Measurements from ENCODE around the gene RPL28.

RPL28 gene

DNA sequence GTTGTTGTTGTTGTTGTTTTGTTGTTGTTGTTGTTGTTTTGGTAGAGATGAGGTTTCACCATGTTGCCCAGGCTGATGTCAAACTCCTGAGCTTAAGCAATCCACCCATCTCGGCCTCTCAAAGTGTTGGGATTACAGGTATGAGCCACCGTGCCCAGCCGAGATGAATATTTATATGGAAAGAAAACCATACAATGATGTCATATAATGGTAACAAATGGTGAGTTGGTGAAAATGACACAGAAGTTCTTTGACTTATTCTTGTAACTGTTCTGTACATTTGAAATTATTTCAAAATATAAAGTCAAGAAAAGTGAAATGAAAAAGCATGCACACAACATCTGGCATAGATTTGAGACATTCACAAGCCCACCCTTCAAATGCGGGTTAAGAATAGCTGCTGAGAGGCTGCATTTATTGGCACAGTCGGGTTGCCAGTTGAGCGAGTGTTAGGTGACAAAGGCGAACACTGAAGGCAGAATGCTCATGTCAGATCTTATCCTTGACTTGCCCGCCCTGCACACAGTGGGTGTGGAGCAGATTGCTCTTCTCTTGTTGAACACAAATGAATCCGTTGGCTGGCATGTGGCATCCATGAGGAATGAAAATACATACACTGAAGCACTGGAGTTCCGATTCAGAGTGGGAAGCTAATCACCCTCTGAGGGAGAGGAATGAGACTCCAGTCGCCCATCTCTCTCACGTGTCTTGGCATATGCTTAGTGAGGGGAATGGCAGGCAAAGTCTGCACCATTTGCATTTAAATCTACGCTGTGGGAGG lies 37.7 kb downstream of the RPL28 start:
- no peak for DNase-seq (ENCODE audit: low read depth in 3 of 3)

DNA sequence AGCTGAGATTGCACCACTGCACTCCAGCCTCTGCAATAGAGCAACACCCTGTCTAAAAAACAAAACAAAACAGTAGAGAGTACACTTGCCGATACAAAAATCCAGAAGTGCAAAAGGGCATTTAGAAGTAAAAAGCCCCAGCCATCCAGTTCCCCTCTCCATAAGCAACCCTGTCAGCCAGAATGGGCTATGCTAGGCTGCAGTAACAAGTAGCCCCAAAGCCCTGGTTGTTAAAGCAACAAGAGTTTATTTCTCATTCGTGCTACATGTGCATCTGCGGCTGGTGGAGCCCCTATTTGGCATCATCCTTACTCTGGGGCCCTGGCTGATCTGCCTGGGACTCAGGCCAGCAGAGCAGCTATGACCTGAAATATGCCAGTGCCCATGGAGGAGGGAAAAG lies 38.8 kb downstream of the RPL28 start:
- no peak for DNase-seq (ENCODE audit: low read depth in 3 of 3)

- no peak for DNase-seq (ENCODE audit: low read depth in 3 of 3)
Measured at GRCh38 chr19:55426042-55426441, 40.3 kb downstream of the RPL28 start.

GRCh38 chr19:55431183-55431582 lies 45.5 kb downstream of the RPL28 start:
- no peak for DNase-seq (ENCODE audit: low read depth in 3 of 3)

DNA sequence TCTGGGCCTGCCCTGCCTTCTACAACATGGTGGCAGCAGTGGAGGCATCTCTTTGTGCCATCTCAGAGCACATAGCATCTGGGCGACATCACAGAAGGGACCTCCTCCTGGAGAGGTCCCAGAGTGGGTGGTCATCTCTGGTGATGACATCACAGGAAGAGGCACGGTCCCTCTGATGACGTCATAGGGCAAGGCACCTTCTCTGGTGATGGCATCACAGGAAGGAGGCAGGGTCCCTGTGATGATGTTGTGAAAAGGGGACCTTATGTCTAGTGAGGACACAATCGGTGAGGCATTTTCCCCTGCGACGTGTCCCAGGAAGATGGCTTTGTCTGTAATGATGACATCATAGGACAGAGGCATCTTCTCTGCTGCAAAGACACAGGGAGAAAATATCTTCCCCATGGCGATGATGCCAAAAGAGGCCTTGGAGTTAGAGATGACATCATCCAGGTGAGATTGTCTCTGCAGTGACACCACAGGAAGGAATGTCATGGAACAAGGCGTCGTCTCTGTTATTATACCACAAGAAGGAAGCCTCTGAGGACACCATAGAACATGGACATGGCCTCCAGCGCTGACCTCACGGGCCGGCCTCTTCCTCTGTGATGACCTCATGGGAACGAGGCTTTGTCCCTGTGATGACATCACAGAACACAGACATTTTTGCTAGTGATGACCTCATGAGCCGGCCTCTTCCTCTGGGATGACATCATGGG lies 46.7 kb downstream of the RPL28 start:
- DNase-seq (ENCODE audit: low read depth in 3 of 3), result no peak

DNA sequence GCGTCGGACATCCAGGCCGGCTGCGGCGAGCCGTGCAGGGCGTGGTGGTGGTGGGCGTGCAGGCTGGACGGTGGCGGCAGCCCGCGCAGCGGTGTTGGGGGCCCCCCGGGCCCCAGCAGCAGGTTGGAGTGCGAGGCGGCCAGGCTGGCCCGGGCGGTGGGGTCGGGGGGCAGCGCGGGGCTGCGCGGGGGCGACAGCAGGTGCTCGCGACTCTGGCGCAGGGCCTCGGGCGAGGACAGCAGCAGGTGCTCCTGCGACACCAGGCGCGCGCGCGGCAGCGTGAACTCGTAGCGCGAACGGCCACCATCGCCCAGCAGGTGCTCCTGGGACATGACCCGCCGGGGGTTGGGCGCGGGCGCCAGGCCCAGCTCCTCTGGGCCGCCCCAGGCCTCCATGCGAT lies 47.6 kb downstream of the RPL28 start:
- no peak for DNase-seq (ENCODE audit: low read depth in 3 of 3)

GRCh38 chr19:55434356-55434919 lies 48.7 kb downstream of the RPL28 start:
- DNase-seq (ENCODE audit: low read depth in 3 of 3), result no peak

- DNase-seq (ENCODE audit: low read depth in 3 of 3), result no peak
Measured at GRCh38 chr19:55435020-55435419, 49.3 kb downstream of the RPL28 start.

- DNase-seq (ENCODE audit: low read depth in 3 of 3), result no peak
Measured at GRCh38 chr19:55436847-55437246, 51.1 kb downstream of the RPL28 start.

GRCh38 chr19:55437410-55437809 lies 51.7 kb downstream of the RPL28 start:
- no peak for DNase-seq (ENCODE audit: low read depth in 3 of 3)

DNA sequence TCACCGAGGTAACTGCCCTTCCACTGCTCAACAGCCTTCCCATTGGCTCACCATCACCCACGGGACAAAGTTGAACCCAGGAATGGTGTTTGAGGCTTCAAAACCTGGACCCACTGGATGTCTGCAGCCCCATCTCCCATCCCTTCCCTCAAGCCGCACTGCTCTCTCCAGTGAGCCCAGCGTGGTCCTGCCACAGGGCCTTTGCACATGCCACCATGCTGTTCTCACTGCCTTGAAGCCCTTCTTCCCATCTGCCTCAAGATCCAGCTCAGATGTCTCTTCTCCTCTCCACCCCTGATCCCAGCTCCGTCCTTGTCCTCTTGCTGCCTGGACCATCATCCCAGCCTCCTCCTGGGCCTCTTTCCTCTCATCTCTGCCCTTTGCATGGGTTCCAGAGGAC lies 53.3 kb downstream of the RPL28 start:
- DNase-seq (ENCODE audit: low read depth in 3 of 3), result no peak

DNA sequence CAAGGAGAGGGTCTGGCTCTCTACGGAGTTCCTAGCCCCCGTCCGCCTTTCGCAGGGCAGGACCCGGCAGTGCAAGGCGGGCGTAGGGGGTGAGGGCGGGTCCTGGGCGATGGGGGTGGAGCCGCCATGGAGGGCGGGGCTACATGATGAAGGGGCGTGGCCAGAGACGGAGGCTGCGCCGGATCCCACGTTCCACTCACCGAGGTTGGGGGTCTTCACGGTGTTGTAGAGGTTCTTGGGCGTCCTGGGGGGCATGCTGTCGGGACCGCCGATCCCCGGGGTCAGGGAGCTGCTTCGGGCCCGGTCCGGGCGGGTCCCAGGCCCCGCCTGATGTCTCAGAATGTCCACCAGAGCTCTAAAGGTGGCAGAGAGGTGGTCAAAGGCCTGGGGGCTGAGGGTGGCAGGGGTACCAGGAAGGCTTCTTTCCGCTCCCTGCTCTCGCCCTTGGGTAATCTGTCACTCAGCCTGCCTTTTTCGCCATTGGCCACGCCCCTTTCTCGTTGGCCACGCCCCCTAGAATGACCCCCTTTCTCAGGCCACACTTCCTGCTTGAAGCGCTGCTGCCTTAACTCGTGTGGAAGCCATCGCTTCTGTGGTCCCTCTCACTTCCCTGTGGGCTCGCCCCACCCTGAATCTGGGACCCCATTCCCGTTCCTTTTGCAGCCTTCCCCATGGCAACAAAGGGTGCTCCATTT lies 54.8 kb downstream of the RPL28 start:
- no peak for DNase-seq (ENCODE audit: low read depth in 3 of 3)

DNA sequence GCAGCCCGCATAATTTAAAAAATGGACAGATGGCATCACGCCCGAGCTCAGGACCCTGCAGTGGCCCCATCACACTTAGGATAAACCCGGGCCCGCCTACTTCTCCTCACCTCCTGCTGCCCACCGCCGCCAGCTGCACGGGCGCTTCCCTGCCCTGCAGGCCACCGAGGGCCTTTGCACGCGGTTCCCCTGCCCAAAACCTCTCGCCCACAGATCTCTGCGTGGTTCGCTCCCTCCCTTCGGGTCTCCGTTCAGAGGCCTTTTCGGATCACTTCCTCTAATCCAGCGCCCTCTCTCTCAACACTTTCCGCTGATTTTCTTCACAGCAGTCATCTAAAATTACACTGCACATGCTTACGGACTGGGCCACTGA lies 55.6 kb downstream of the RPL28 start:
- DNase-seq (ENCODE audit: low read depth in 3 of 3), result no peak

- no peak for DNase-seq (ENCODE audit: low read depth in 3 of 3)
Measured at GRCh38 chr19:55441692-55442321, 56.1 kb downstream of the RPL28 start.

DNA sequence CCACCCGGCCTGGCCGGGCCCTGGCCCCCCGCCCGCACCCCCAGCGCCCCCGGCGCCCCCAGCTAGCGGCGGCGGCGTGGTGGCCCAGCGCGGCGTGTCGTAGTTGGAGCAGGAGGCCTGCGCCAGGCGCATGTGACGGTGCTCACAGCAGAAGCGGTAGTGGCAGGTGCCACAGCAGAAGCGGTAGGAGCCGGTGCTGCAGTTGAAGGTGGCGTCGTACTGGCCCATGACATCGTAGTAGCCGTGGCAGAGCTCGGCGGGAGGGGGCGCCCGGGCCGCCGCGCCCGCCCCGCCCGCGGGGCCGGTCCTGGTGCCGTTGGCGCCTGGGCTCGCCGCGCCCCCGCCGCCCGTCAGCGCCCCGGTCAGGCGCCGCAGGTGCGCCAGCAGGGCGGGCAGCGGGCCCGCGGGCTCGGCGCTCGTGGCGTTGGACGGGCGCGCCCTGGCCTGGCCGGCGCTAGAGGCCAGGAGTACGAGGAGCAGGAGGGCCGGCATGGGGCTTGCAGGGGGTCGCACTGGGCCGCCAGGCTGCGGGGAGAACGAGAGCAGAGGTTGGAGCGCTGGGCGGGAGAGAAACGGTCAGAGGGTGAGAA lies 56.7 kb downstream of the RPL28 start:
- no peak for DNase-seq (ENCODE audit: low read depth in 3 of 3)

DNA sequence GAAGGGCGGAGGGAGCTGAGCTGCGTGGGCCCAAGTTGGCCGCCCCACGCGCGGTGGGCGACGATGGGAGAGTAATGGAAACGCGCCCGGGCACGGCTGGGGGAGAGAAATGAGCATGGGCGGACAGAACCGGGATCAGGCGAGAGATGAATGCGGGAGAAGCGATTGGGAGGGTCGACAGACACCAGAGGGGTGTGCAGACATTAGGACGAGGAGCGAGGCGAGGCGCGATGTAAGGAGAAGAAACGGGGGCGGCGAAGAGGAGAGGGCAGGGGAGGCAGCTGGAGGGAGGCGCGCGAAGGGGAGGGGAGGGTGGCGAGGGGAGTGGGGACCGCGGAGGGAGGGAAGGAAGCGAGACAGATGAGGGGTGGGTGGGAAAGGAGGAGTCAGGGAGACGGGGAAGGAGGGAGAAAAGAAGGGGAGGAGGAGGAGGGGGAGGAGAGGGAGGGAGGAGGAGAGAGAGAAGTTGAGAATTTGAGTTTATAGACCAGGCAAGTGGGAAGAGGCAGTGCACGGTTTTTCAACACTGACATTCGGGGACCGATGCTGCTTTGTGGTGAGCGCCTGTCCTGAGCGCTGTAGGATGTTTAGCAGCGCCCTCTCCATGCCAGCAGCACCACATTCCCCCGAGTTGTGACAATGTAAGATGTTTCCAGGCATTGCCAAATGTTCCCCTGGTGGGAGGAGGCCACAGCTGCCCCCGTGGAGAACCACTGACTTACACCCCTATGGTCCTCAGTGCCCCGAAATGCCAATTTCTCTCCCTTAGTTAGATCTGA lies 57.5 kb downstream of the RPL28 start, which contains the start of gene SHISA7:
Gene SHISA7 (minus strand): TSS at position 256 of the 779 bp plus-strand sequence. CDS start 437 bp downstream, outside the sequence.
- no peak for DNase-seq (ENCODE audit: low read depth in 3 of 3)

- DNase-seq (ENCODE audit: low read depth in 3 of 3), result no peak
Measured at GRCh38 chr19:55443824-55444480, 58.2 kb downstream of the RPL28 start.

DNA sequence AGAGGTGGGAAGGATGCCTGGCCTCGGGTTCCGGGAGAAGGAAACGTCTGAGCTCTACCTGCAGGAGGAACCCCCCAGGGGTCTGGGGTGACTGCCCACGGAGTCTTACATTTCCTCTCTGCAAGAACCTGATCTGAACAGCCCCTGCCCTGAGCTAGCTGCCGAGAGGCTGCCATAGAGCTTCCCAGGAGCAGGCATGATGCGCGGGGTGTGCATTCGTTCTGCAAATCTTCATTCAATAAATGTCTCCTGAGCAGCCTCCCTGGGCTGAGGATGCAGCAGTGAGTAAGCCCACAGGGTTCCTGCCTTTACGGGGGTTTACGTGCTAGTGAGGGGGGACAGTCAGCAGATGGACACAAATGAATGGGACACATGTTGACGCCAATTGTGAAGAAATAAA lies 58.9 kb downstream of the RPL28 start:
- no peak for DNase-seq (ENCODE audit: low read depth in 3 of 3)

DNA sequence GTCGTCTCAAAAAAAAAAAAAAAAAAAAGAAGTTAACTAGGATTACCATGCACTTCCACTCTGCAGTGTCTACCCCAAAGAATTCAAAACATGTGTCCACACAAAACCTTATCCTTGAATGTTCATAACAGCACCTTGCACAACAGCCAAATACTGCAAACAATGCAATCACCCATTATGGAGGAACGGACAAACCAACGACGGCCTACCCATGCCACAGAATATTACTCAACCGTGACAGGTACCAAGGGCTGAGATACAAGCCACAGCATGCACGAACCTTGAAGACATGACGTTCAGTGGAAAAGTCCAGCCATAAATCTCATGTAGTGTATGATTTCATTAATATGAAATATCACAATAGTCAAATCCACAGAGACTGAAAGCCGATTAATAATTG lies 60.3 kb downstream of the RPL28 start:
- no peak for DNase-seq (ENCODE audit: low read depth in 3 of 3)
